ENCODE measurements around the gene ARHGAP10. TPM values are rescaled to one million over a fixed set of nuclear protein-coding genes. Genes with fewer than 3 reads are reported as not detected.

ARHGAP10 gene
- total RNA-seq, 1 experiment from 2014 or later, result 36.6 TPM

DNA sequence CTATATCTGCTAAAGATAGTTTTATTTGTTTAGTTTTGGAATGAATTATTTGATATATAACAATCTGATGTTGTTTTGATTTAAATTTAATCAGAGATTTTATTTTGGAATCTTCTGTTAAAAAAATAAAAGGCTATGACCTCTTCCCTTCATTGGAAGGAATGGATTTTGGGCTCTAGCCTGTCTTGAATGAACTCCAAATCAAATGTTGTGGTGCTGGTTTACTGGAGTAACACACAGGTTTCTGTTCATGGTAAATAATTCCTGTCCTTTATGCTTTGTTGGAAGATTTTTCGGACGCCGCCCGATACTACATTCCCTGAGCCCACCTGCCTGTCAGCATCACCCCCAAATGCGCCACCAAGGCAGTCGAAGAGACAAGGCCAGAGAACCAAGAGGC is 291.1 kb downstream of the ARHGAP10 start:
- H3K36me3 ChIP-seq (ENCODE audit: control insufficient read depth, insufficient read depth, low read length), result no peaks in the 10 kb centered on the region
- Mint-ChIP-seq H3K4me1 (ENCODE audit: low read depth, unreplicated experiment) (no peaks in the 10 kb centered on the region), H3K27me3 (ENCODE audit: insufficient read depth, unreplicated experiment) (no peaks in the 10 kb centered on the region), H3K4me3 (ENCODE audit: unreplicated experiment) (no peak overlapping the region), H3K27ac (ENCODE audit: unreplicated experiment) (no peak overlapping the region), H3K9me3 (ENCODE audit: unreplicated experiment) (peaks cover 5% of the 10 kb centered on the region), H3K36me3 (ENCODE audit: insufficient read depth, unreplicated experiment) (peaks cover 8% of the 10 kb centered on the region)
- ChIA-PET CTCF (no interaction called here), POLR2A (no interaction called here)
- no peak overlapping the region for H3K4me3 ChIP-seq (ENCODE audit: low read depth, low read length)
- no peaks in the 10 kb centered on the region for H3K27me3 ChIP-seq (replicated peaks; ENCODE audit: control insufficient read depth, insufficient read depth, low read length)
- no peaks in the 10 kb centered on the region for H3K4me1 ChIP-seq
- no peaks in the 10 kb centered on the region for H3K9me3 ChIP-seq
- TF ChIP-seq, protein P1, sequence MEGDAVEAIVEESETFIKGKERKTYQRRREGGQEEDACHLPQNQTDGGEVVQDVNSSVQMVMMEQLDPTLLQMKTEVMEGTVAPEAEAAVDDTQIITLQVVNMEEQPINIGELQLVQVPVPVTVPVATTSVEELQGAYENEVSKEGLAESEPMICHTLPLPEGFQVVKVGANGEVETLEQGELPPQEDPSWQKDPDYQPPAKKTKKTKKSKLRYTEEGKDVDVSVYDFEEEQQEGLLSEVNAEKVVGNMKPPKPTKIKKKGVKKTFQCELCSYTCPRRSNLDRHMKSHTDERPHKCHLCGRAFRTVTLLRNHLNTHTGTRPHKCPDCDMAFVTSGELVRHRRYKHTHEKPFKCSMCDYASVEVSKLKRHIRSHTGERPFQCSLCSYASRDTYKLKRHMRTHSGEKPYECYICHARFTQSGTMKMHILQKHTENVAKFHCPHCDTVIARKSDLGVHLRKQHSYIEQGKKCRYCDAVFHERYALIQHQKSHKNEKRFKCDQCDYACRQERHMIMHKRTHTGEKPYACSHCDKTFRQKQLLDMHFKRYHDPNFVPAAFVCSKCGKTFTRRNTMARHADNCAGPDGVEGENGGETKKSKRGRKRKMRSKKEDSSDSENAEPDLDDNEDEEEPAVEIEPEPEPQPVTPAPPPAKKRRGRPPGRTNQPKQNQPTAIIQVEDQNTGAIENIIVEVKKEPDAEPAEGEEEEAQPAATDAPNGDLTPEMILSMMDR (IDR thresholded peaks at IDR 0.05; ENCODE audit: insufficient read depth in 1 of 2, low read depth in 1 of 2, low read length in 1 of 2, severe bottlenecking in 1 of 2, unreplicated experiment in 1 of 2), result no peak
- no TSS peak for BruUV-seq (replicated peaks)
- intact Hi-C loops (cut with micrococcal nuclease; ENCODE audit: unreplicated experiment), result no loop called here
- DNase-seq, result no peak

DNA sequence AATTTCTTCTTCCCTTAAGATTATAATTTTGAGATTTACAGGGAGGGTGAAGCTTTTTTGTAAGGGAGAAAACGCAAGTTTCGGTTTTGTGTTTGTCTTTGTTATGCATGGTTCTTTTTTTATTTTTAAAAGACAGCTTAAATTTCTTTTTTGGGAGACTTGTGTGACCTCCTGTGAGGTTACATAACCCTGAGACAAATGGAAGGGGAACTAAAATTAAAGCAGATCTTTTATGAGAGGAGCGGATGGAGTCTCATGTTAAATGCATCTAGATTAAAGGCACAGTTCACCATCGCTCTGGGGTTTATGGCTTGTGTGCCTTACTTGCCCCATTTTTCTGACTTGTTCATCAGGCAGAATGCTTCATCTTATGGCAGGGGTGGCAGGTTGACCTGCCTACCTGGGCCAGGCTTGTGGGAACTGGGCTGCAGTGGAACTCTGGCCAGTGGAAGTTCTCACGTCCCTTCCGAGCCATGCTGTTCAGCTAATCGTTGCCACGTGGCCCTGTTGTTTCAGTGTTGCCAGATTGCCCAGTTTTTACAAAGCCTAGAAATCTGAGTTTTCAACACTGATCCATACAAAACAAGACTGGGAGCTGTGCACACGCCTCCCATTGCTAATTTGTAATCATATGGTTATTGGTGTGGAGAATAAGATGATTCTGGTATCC is 291.8 kb downstream of the ARHGAP10 start:
- DNase-seq, result no peak
- H3K27ac Mint-ChIP-seq (ENCODE audit: unreplicated experiment), result no peak overlapping the region
- no peak overlapping the region for H3K4me3 Mint-ChIP-seq (ENCODE audit: unreplicated experiment)
- H3K9me3 ChIP-seq, result no peaks in the 10 kb centered on the region
- no peaks in the 10 kb centered on the region for H3K27me3 Mint-ChIP-seq (ENCODE audit: insufficient read depth, unreplicated experiment)
- CTCF ChIA-PET, result no interaction called here
- no peaks in the 10 kb centered on the region for H3K36me3 ChIP-seq (ENCODE audit: control insufficient read depth, insufficient read depth, low read length)
- no TSS peak for BruUV-seq (replicated peaks)
- no peaks in the 10 kb centered on the region for H3K4me1 ChIP-seq
- intact Hi-C loops (cut with micrococcal nuclease; ENCODE audit: unreplicated experiment), result no loop called here
- no peak overlapping the region for H3K4me3 ChIP-seq (ENCODE audit: low read depth, low read length)
- no peaks in the 10 kb centered on the region for H3K4me1 Mint-ChIP-seq (ENCODE audit: low read depth, unreplicated experiment)
- peaks cover 11% of the 10 kb centered on the region for H3K9me3 Mint-ChIP-seq (ENCODE audit: unreplicated experiment)
- TF ChIP-seq, protein P1 (IDR thresholded peaks at IDR 0.05; ENCODE audit: insufficient read depth in 1 of 2, low read depth in 1 of 2, low read length in 1 of 2, severe bottlenecking in 1 of 2, unreplicated experiment in 1 of 2), result no peak
- no peaks in the 10 kb centered on the region for H3K27me3 ChIP-seq (replicated peaks; ENCODE audit: control insufficient read depth, insufficient read depth, low read length)
- H3K36me3 Mint-ChIP-seq (ENCODE audit: insufficient read depth, unreplicated experiment), result peaks cover 12% of the 10 kb centered on the region
- POLR2A ChIA-PET, result no interaction called here

DNA sequence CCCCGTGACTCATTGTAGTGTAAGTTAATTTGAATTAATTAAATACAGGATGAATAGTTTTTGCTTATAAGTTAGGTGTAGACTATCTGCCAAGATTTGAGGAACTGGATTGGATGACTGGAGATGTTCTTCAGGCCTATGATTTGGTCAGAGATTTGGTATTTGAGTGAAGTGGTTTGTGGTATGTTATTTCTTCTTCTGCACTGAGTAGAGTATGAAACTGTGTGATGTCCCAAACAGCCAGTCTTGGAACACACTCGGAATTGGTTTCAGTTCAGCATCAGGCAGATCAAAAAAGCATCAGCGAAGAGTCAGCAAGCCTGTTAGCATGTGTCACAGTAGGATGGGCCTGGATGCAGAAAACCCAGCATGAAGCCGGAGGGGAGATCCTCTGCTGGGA is 294.1 kb downstream of the ARHGAP10 start:
- Histone ChIP-seq H3K36me3 (ENCODE audit: control insufficient read depth, insufficient read depth, low read length) (no peaks in the 10 kb centered on the region), H3K27me3 (replicated peaks; ENCODE audit: control insufficient read depth, insufficient read depth, low read length) (no peaks in the 10 kb centered on the region), H3K4me1 (no peaks in the 10 kb centered on the region), H3K4me3 (ENCODE audit: low read depth, low read length) (no peak overlapping the region), H3K9me3 (no peaks in the 10 kb centered on the region)
- no TSS peak for BruUV-seq (replicated peaks)
- no peak for DNase-seq
- intact Hi-C loops (cut with micrococcal nuclease; ENCODE audit: unreplicated experiment), result no loop called here
- no peak overlapping the region for H3K4me3 Mint-ChIP-seq (ENCODE audit: unreplicated experiment)
- TF ChIP-seq, protein P1 (IDR thresholded peaks at IDR 0.05; ENCODE audit: insufficient read depth in 1 of 2, low read depth in 1 of 2, low read length in 1 of 2, severe bottlenecking in 1 of 2, unreplicated experiment in 1 of 2), result no peak
- H3K9me3 Mint-ChIP-seq (ENCODE audit: unreplicated experiment), result peaks cover 14% of the 10 kb centered on the region
- no peaks in the 10 kb centered on the region for H3K27me3 Mint-ChIP-seq (ENCODE audit: insufficient read depth, unreplicated experiment)
- H3K27ac Mint-ChIP-seq (ENCODE audit: unreplicated experiment), result no peak overlapping the region
- ChIA-PET CTCF (no interaction called here), POLR2A (no interaction called here)
- peaks cover 12% of the 10 kb centered on the region for H3K36me3 Mint-ChIP-seq (ENCODE audit: insufficient read depth, unreplicated experiment)
- H3K4me1 Mint-ChIP-seq (ENCODE audit: low read depth, unreplicated experiment), result no peaks in the 10 kb centered on the region
